Thyroid gland (tissue), 4 donors: ENCODE measurements around the gene ALPK1. TPM values are rescaled to one million over a fixed set of nuclear protein-coding genes. Genes with fewer than 3 reads are reported as not detected.

ENCODE experiments used
- DNase-seq, 2 donors: peaks; one replicate each; pipeline ENCODE4 v3.0.0-alpha.2; 2019
- H3K27ac ChIP-seq, 3 donors: fragments of 200-600 bp; sonication (generic); 1 replicate in 2 of 3; 2 replicates in 1 of 3; pipeline ENCODE4 v1.5.1; 2016 to 2019; ENCODE audit warnings: mild to moderate bottlenecking in 1 of 3, moderate library complexity in 1 of 3
- H3K27me3 ChIP-seq: fragments of 200-600 bp; sonication (generic); one replicate; pipeline ENCODE4 v1.5.1; 2019
- H3K36me3 ChIP-seq, 2 donors: fragments of 200-600 bp; sonication (generic); one replicate each; pipeline ENCODE4 v1.5.1; 2016 to 2019
- H3K4me1 ChIP-seq, 2 donors: fragments of 200-600 bp; sonication (generic); one replicate each; pipeline ENCODE4 v1.5.1; 2017 to 2019
- H3K4me3 ChIP-seq, 3 donors: fragments of 200-600 bp; sonication (generic); replicated peaks in 1 of 3; 1 replicate in 2 of 3; 2 replicates in 1 of 3; pipeline ENCODE4 v1.5.1; 2016; ENCODE audit warnings: mild to moderate bottlenecking in 1 of 3
- H3K9me3 ChIP-seq: fragments of 200-600 bp; sonication (generic); one replicate; pipeline ENCODE4 v1.5.1; 2017
- POLR2A ChIP-seq, 2 donors: fragments of 450-650 bp; IDR thresholded peaks; one replicate each; pipeline ENCODE4 v1.6.1; 2017; ENCODE audit warnings: antibody characterized with exemption in 2 of 2, mild to moderate bottlenecking in 2 of 2, moderate library complexity in 1 of 2
- WGBS, 2 donors: methylation state at CpG; one replicate each; pipeline ENCODE4 v1.1.5; 2017; 5-methylcytosine and 5-hydroxymethylcytosine counted together
- intact Hi-C: fragments of 100-400 bp; cut with DNase I; formaldehyde crosslinking; loops from one replicate; pipeline ENCODE4 v1.15.1; 2023
- total RNA-seq, 4 donors: library from RNA; depleted of rRNA; stranded (reverse); fragments of >200 nt; gene quantifications; one replicate each; pipeline ENCODE4 v1.2.3, GENCODE V29; 2016
- TF ChIP-seq, protein P1 (sequence below), 6 experiments: fragments of 200-600 bp in 3 of 6; fragments of 450-650 bp in 3 of 6; sonication (generic) in 3 of 6; IDR thresholded peaks; one replicate each; pipeline ENCODE4 v1.5.1; 2016 to 2019; ENCODE audit warnings: antibody characterized with exemption in 6 of 6, mild to moderate bottlenecking in 2 of 6, inconsistent platforms in 1 of 6, moderate library complexity in 1 of 6

Gene ALPK1
- total RNA-seq, 4 donors from 2014 or later, result 27.9 to 46.2 (median 32.7) TPM

DNA sequence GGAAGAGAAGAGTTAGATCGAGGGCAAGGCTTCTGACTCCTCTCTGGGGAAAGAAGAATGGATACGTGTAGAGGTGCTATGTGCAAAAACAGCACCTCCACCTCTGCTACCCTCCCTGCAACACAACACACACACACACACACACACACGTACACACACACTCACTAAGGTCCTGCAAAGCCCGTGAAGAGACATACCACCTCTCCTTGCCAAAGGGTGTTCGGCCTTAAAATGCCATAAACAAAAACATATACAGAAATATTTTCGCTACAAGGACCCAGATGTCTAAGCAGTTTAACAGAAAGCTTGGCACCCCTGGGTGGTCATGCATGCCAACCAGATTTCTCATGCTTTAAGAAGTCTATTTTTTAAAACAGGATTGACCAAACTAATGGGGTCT, 13.0 kb upstream of the ALPK1 start:
- H3K9me3 ChIP-seq, result no peaks in the 10 kb centered on the region
- intact Hi-C loops, result no loop called here
- no peak for TF ChIP-seq POLR2A (IDR thresholded peaks at IDR 0.05)
- TF ChIP-seq, protein P1, sequence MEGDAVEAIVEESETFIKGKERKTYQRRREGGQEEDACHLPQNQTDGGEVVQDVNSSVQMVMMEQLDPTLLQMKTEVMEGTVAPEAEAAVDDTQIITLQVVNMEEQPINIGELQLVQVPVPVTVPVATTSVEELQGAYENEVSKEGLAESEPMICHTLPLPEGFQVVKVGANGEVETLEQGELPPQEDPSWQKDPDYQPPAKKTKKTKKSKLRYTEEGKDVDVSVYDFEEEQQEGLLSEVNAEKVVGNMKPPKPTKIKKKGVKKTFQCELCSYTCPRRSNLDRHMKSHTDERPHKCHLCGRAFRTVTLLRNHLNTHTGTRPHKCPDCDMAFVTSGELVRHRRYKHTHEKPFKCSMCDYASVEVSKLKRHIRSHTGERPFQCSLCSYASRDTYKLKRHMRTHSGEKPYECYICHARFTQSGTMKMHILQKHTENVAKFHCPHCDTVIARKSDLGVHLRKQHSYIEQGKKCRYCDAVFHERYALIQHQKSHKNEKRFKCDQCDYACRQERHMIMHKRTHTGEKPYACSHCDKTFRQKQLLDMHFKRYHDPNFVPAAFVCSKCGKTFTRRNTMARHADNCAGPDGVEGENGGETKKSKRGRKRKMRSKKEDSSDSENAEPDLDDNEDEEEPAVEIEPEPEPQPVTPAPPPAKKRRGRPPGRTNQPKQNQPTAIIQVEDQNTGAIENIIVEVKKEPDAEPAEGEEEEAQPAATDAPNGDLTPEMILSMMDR (IDR thresholded peaks at IDR 0.05), result no peak
- no peaks in the 10 kb centered on the region for H3K27me3 ChIP-seq
- H3K27ac ChIP-seq, result peak overlapping the region; percentile 83 to 86 (median 84)
- DNase-seq, result peak; percentile 14 to 22
- peaks cover 19% of the 10 kb centered on the region in 2 donors for H3K4me1 ChIP-seq
- peak overlapping the region in 2 of 3 donors; percentile 83 to 95 for H3K4me3 ChIP-seq
- WGBS, 2 donors, result 5 to 8% methylated on average over 6 of the region's 6 CpGs
- no peaks in the 10 kb centered on the region for H3K36me3 ChIP-seq

DNA sequence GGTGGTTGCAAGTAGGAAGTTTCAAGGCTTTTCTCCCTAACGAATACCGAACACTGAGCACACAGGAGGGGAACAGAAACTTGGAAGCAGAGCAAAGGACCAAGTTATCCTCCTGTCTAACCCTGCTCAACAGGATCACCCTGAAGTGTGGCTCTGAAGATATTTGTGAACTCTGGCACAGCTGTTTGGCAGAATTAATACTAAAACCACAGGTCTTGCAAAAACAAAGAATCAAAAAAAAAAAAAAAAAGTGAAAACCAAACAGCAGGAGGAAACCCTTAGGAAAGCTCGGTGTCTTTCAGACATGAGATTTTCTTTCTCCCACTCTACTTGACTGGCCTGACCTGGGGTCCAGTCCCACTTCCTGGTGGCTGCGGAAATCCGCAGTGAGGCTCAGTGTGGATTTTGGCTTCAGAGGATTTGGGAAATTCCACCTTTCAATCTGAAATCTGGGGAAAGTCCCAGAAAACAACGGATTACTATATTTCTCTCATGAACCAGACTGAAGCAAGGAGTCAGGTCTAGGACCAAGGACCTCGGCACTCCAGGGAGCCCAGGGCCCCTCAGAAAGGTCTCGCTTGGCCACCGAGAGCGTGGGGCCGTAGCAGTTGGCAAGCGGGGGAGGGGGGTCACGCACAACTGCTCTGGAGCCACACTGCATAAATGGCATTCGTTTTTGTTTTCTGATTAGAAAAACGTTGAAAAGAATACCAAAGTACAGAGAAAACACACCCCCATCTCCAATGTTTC, 12.3 kb upstream of the ALPK1 start:
- WGBS, 2 donors, result 0 to 1% methylated on average over 15 of the region's 15 CpGs
- no peaks in the 10 kb centered on the region for H3K36me3 ChIP-seq
- TF ChIP-seq POLR2A (IDR thresholded peaks at IDR 0.05), result no peak
- TF ChIP-seq, protein P1 (IDR thresholded peaks at IDR 0.05), result no peak
- peak; percentile 63 for DNase-seq
- H3K9me3 ChIP-seq, result no peaks in the 10 kb centered on the region
- peak overlapping the region; percentile 48 to 95 (median 83) for H3K4me3 ChIP-seq
- H3K27me3 ChIP-seq, result no peaks in the 10 kb centered on the region
- H3K4me1 ChIP-seq, result peaks cover 18 to 19% of the 10 kb centered on the region in 2 donors
- intact Hi-C loops, result no loop called here
- H3K27ac ChIP-seq, result peak overlapping the region; percentile 83 to 86 (median 84)

DNA sequence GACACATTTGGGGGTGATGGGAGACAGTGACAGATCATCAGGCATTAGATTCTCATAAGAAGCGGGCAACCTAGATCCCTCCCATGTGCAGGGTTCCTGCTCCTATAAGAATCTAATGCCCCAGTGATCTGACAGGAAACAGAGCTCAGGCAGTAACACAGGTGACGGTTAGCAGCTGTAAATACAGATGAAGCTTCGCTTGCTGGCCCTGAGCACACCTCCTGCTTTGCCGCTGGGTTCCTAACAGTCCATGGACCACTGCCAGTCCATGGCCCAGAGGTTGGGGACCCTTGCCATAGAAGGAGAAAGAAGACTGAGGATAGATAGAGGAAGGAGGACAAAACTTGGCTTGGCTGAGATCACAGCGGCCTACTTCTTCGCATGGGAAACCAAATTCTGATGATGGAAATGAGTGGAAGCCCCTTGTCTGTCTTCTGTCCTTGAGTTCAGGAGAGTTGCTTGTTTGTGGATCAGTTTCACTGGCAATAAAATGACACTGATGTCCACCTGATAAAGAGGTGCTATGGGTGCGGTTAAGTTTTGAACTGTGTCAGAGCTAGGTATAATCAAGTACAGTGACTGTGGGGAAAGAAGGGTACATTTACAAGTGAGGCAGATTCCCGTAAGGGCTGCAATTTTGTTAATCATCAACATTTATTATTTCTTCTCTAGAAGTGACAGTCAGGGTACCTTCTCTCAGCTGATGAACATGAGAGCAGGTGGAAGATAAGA, 9.7 kb upstream of the ALPK1 start:
- Histone ChIP-seq H3K27ac (no peak overlapping the region), H3K4me1 (peaks cover 8 to 16% of the 10 kb centered on the region in 2 donors), H3K36me3 (no peaks in the 10 kb centered on the region), H3K27me3 (no peaks in the 10 kb centered on the region), H3K9me3 (no peaks in the 10 kb centered on the region), H3K4me3 (no peak overlapping the region)
- WGBS, 2 donors, result 90 to 97% methylated on average over 8 of the region's 8 CpGs
- DNase-seq, result no peak
- TF ChIP-seq POLR2A (IDR thresholded peaks at IDR 0.05), result no peak
- TF ChIP-seq, protein P1 (IDR thresholded peaks at IDR 0.05), result no peak
- intact Hi-C loops, result no loop called here

DNA sequence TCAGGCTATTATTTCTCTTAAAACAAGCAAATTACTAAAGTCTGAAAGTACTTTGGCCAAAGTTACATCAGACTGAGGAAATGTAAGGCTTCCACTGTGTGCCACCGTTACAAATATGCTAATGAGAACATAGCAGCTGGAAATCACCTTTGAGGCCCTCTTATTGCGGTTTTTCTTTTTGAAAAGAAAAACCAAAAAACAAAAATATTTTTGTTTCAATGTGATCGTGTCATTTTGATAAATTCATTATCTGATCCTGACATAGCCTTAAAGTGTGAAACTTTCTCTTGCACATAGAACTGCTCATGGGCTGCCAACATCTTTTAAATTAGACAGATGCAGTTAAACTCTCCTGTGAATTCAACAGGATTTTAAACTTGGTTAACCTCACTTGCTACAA, 8.7 kb upstream of the ALPK1 start:
- intact Hi-C loops, result no loop called here
- DNase-seq, result no peak
- WGBS, 2 donors, result 84 to 89% methylated on average over 3 of the region's 3 CpGs
- Histone ChIP-seq H3K27me3 (no peaks in the 10 kb centered on the region), H3K4me1 (peaks cover 6 to 8% of the 10 kb centered on the region in 2 donors), H3K27ac (no peak overlapping the region), H3K9me3 (no peaks in the 10 kb centered on the region), H3K36me3 (no peaks in the 10 kb centered on the region), H3K4me3 (no peak overlapping the region)
- no peak for TF ChIP-seq POLR2A (IDR thresholded peaks at IDR 0.05)
- TF ChIP-seq, protein P1 (IDR thresholded peaks at IDR 0.05), result no peak
